Ovary (tissue), 1 donor: Measurements from ENCODE around the gene ATRNL1.

ENCODE experiments used
- EP300 ChIP-seq: sonication (generic); formaldehyde crosslinking; IDR thresholded peaks from one replicate; pipeline ENCODE4 v1.6.1; 2017; ENCODE audit warnings: antibody characterized with exemption
- POLR2A ChIP-seq: fragments of 450-650 bp; IDR thresholded peaks from one replicate; pipeline ENCODE4 v1.6.1; 2017; ENCODE audit warnings: antibody characterized with exemption, mild to moderate bottlenecking, moderate library complexity

DNA sequence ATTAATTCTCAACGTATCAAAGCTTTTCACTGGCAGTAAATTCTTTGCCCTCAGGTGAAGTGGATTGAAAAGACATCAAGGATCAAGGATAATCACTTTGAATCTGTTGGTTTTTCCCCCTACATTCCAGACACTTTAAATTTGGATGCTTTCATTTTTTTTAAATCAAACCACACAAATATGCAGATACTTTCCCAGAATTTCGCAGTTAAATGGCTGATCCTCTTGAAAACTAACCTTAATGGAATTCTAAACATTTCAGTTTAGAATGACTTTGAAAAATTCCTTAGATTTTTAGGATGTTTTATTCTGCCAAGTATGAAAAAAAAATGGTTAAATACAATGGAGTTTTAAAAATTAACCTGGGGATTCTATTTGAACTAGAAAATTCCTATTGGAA, 853.9 kb downstream of the ATRNL1 start:
- TF ChIP-seq POLR2A: no peak
- TF ChIP-seq EP300: no peak
